Cardiac muscle cell (in vitro differentiated cells and primary cell): Measurements from ENCODE around the gene ZNF598. TPM values are rescaled to one million over a fixed set of nuclear protein-coding genes. Genes with fewer than 3 reads are reported as not detected.
A peak's percentile ranks its signal among the peaks of the same experiment; 100 is the strongest.

Source experiments
- DNase-seq, 2 donors: peaks; one replicate each; pipeline versions ENCODE4 v3.0.0 to v3.0.0-alpha.2; 2010 to 2017; ENCODE audit warnings: low read depth in 1 of 2, low spot score in 1 of 2
- H3K27ac ChIP-seq: fragments of 200-600 bp; sonication (generic); 2 replicates; pipeline ENCODE4 v1.5.1; 2016
- H3K27me3 ChIP-seq: fragments of 200-600 bp; sonication (generic); 2 replicates; pipeline ENCODE4 v1.6.0; 2016; ENCODE audit warnings: control low read depth
- H3K36me3 ChIP-seq: fragments of 200-600 bp; sonication (generic); 2 replicates; pipeline ENCODE4 v1.5.1; 2016; ENCODE audit warnings: control low read depth
- H3K4me1 ChIP-seq: fragments of 200-600 bp; sonication (generic); 2 replicates; pipeline ENCODE4 v1.8.1; 2017; ENCODE audit warnings: low read depth, mild to moderate bottlenecking, mixed run types
- H3K4me3 ChIP-seq: fragments of 200-600 bp; sonication (generic); 2 replicates; pipeline ENCODE4 v1.5.1; 2016; ENCODE audit warnings: mild to moderate bottlenecking
- H3K9me3 ChIP-seq: fragments of 200-600 bp; sonication (generic); 2 replicates; pipeline ENCODE4 v1.5.1; 2017; ENCODE audit warnings: low read depth, mild to moderate bottlenecking, control low read depth
- polyA plus RNA-seq: library from polyadenylated mRNA; unstranded; fragments of >200 nt; fragmentation: Nextera tagmentation; extraction: Ambion mirVana; gene quantifications from 2 replicates; pipeline ENCODE4 v1.2.1, GENCODE V29; 2016
- total RNA-seq: library from RNA; depleted of rRNA; stranded (reverse); fragments of >200 nt; gene quantifications from 2 replicates; pipeline ENCODE4 v1.2.3, GENCODE V29; 2016
- TF ChIP-seq, protein P1 (sequence below): IDR thresholded peaks from 2 replicates; pipeline ENCODE4 v1.5.1; 2012; ENCODE audit warnings: low read depth, mild to moderate bottlenecking, low read length

Gene ZNF598
- total and polyA plus RNA-seq, 2 experiments from 2014 or later: 28.8 to 50.4 TPM

- H3K4me3 ChIP-seq: peak within 1 kb of the TSS; percentile 36
- TF ChIP-seq, protein P1, sequence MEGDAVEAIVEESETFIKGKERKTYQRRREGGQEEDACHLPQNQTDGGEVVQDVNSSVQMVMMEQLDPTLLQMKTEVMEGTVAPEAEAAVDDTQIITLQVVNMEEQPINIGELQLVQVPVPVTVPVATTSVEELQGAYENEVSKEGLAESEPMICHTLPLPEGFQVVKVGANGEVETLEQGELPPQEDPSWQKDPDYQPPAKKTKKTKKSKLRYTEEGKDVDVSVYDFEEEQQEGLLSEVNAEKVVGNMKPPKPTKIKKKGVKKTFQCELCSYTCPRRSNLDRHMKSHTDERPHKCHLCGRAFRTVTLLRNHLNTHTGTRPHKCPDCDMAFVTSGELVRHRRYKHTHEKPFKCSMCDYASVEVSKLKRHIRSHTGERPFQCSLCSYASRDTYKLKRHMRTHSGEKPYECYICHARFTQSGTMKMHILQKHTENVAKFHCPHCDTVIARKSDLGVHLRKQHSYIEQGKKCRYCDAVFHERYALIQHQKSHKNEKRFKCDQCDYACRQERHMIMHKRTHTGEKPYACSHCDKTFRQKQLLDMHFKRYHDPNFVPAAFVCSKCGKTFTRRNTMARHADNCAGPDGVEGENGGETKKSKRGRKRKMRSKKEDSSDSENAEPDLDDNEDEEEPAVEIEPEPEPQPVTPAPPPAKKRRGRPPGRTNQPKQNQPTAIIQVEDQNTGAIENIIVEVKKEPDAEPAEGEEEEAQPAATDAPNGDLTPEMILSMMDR: no peak
- H3K27ac ChIP-seq: no peak within 1 kb of the TSS
- peaks cover 4% of the 10 kb centered on the region for H3K4me1 ChIP-seq
- DNase-seq: peak in 1 of 2 donors; percentile 36
- H3K27me3 ChIP-seq: peaks cover 26% of the 10 kb centered on the region
- no peaks in the 10 kb centered on the region for H3K36me3 ChIP-seq
- no peaks in the 10 kb centered on the region for H3K9me3 ChIP-seq
These were observed 20.2 kb downstream of the ZNF598 start, which contains the start of gene SYNGR3 for GRCh38 chr16:1989209-1990100. TSS of gene SYNGR3 (plus strand) at chr16:1989970. CDS start at chr16:1990103, 133 bp downstream.

DNA sequence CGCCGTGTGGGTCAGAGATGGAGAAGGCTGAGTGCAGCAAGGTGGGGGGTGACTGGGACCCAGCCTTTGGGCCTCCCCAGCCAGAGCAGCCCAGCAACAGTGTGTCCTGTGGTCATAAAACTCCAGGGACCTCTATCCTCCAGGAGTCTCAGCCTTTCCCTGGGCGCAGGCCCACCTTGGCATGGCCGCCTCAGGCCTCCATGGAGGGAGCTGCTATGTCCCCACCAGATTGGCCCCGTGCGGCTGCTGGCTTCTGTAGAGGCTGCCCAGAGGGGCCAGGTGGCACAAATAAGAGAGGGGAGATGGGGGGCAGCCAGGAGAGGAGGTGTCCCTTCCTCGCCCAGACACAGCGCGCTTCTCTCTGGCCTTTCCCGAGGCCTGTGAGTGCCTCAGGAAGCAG is 22.4 kb downstream of the ZNF598 start:
- TF ChIP-seq, protein P1: no peak

GRCh38 chr16:1985466-1986150 is 24.0 kb downstream of the ZNF598 start:
- Histone ChIP-seq H3K36me3 (no peaks in the 10 kb centered on the region), H3K4me3 (no peak overlapping the region), H3K27ac (no peak overlapping the region), H3K27me3 (peaks cover 42% of the 10 kb centered on the region), H3K4me1 (peaks cover 4% of the 10 kb centered on the region), H3K9me3 (no peaks in the 10 kb centered on the region)
- DNase-seq: no peak
- TF ChIP-seq, protein P1: no peak

More for the DNA sequence above, 22.4 kb downstream of the ZNF598 start:
- Histone ChIP-seq H3K36me3 (no peaks in the 10 kb centered on the region), H3K27me3 (peaks cover 37% of the 10 kb centered on the region), H3K27ac (no peak overlapping the region), H3K4me3 (no peak overlapping the region), H3K4me1 (peaks cover 4% of the 10 kb centered on the region), H3K9me3 (no peaks in the 10 kb centered on the region)
- DNase-seq: no peak

GRCh38 chr16:1984347-1985225 is 25.0 kb downstream of the ZNF598 start:
- peak overlapping the region; percentile 80 for H3K4me3 ChIP-seq
- H3K4me1 ChIP-seq: peaks cover 4% of the 10 kb centered on the region
- TF ChIP-seq, protein P1: no peak
- DNase-seq: no peak
- H3K36me3 ChIP-seq: no peaks in the 10 kb centered on the region
- H3K27me3 ChIP-seq: peaks cover 49% of the 10 kb centered on the region
- H3K27ac ChIP-seq: peak overlapping the region; percentile 91
- no peaks in the 10 kb centered on the region for H3K9me3 ChIP-seq
